ENCODE measurements around the gene CSNK1G3.

Gene CSNK1G3

DNA sequence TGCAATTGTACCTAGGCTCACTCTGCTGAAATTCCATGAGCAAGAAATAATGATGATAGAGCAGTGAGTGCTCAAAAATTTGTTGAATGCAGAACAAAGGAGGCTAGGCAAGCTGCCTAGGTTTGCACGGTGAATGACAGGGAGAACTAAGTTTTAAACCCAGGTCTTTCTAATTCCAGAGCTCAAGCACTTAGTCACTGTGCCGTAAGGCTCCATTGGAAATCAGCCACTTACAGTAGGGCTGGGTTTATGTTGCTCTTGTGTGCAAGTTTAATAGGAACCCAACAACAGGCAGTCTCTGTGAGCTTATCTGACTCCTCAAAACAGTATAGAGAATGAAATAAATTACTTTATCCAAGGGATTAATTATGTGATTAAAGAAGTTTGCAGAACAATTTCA, 147.0 kb downstream of the CSNK1G3 start:
- no peak for DNase-seq

GRCh38 chr5:123659495-123659894, 147.5 kb downstream of the CSNK1G3 start:
- DNase-seq = no peak

GRCh38 chr5:123664961-123665360, 153.0 kb downstream of the CSNK1G3 start:
- DNase-seq = no peak

DNA sequence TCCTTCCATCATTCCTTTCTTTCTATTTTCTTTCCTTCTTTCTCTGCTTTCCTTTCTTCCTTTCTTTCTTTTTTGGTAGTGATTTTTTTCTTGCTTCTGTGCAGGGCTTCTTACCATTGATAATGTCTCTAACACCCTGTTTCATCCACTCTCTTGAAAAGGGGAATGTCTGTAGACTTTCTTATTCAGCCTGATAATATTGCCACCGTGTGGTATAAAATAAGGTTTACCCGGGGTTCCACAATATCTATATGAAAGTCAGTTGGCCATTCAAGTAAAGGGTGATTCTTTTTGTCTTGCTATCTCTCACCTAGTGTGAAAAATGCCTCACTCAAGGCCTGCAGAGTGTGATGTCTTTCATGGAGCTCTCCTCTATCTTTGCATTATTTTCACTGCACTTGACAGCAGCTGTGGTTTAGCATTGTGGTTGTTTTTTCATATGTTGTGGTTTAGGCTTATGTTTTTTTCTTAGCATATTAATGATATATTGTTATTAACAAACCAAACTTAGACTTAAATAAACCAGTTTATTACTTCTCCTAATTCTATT, 153.9 kb downstream of the CSNK1G3 start:
- DNase-seq = no peak

All from SW 1271 (cell line).